NCI-H510A (cell line): Measurements from ENCODE around the gene ARHGEF26.

ENCODE experiments used
- DNase-seq: peaks from one replicate; lab custom pipeline; 2025; lab: John Stamatoyannopoulos, UW

ARHGEF26 gene

GRCh38 chr3:154254527-154254926, 133.3 kb downstream of the ARHGEF26 start:
- no peak for DNase-seq

- DNase-seq = no peak
Measured at GRCh38 chr3:154273381-154273780, 152.2 kb downstream of the ARHGEF26 start.

DNA sequence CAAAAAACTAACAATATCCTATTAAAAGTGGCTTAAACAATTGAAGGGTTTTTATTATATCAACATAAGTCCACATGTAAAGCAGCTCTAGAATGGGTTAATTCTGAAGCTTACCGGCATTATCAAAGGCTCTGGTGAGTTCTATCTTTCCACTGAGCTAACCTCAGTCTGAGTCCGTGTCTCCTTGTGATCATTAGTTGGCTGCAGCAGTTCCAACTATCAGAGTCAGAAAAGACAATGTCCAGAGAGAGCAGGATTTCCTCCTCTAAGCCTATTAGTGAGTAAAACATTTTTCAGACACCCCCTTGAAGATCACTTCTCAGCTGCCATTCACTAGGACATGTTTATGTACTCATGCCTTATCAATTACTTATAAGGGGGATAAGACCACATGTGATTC, 153.2 kb downstream of the ARHGEF26 start:
- no peak for DNase-seq

DNA sequence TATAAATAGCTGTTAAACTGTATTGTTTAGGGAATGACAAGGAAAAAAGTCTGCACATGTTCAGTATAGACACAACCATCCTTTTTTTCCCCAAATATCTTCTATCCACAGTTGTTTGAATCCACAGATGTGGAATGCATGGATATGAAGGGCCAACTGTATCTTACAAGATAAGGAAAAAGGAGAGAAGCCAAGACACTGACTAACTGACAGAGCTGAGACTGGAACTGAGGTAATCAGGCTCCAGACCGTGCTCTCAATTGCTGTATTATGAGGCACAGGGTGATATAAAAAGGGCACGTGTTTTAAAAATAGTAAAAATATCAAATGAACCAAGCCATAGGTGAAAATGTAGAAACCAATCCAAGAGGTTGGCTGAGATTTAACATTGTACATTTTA, 154.1 kb downstream of the ARHGEF26 start:
- no peak for DNase-seq

- no peak for DNase-seq
Measured at GRCh38 chr3:154275965-154276364, 154.8 kb downstream of the ARHGEF26 start.

GRCh38 chr3:154280161-154280560, 159.0 kb downstream of the ARHGEF26 start:
- DNase-seq = no peak

- DNase-seq = no peak
Measured at GRCh38 chr3:154285221-154285620, 164.0 kb downstream of the ARHGEF26 start.

DNA sequence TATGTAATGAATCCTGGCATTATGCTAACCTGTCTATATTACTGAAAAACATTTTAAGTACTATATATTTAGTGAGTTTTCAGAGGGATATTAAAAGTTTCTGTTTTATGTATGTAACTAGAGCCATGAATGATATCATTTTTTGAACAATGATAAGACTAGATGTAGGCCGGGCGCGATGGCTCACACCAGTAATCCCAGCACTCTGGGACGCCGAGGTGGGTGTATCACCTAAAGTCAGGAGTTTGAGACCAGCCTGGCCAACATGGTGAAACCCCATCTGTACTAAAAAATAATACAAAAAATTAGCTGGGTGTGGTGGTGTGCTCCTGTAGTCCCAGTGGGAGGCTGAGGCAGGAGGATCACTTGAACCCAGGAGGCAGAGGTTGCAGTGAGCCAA, 169.0 kb downstream of the ARHGEF26 start:
- no peak for DNase-seq

DNA sequence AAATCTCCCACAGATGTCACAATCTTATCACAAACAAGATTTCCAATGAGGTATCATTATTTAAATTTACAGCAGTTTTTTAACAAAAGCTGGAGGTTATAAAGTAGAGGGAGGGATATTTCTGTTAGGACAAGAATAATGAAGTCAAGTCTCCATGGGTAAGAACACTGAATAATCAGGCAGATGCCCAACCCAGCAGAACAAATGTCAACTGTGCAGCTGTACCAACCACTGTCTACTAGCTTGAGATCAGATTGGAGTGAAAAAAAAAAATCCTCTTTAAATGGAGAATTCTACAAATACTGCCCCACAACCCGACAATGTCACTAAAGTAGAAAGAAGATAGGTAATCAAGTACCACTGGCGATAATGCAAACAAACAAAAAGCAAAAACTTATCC, 172.8 kb downstream of the ARHGEF26 start:
- no peak for DNase-seq

DNA sequence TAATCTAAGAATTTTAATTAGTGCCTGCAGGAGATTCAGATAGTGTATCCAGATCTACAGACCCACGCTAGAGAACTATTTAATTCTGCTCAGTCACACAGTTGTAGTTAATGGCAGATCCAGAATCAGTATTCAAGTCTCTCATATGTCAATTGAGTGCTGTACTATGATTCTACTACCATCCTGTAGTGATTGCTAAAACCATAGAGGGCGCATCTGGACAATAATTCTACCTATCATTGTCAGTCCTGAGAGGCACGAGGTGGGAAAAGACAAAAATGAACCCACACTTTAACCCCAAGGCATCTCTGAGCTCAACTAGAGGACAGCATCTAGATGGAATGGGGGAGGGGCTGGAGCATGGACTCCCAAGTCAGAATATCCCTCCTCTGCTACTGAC, 180.4 kb downstream of the ARHGEF26 start:
- DNase-seq = no peak

- no peak for DNase-seq
Measured at GRCh38 chr3:154304116-154304786, 183.1 kb downstream of the ARHGEF26 start.

DNA sequence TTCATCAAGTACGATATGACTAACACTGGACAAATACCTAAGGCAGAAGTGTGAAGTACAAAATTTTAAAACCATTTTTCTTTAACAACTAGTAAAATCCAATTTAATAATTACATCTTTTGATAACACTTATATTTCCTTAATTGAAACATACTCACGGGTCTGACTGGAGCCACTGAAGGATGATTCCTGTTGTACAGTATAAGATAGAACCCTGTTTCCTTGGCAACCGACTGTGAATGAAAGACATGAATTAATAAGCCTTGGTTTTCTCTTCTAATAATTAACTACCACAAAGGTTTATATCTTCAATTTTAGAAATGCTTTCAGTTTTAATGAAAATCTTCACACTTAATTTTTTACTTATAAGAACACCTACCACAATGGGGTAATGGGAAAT, 183.7 kb downstream of the ARHGEF26 start:
- no peak for DNase-seq

GRCh38 chr3:154307363-154307762, 186.2 kb downstream of the ARHGEF26 start:
- DNase-seq = no peak
